22Rv1 (cell line): ENCODE results near the gene UACA.

Experiments
- ZFX ChIP-seq: fragments of 450-650 bp; IDR thresholded peaks from 2 replicates; pipeline ENCODE4 v1.6.1; 2017; ENCODE audit warnings: antibody characterized with exemption, borderline replicate concordance
- TF ChIP-seq, protein P1 (sequence below): fragments of 450-650 bp; IDR thresholded peaks from 2 replicates; pipeline ENCODE4 v1.5.1; 2017; ENCODE audit warnings: mild to moderate bottlenecking

- TF ChIP-seq, protein P1, sequence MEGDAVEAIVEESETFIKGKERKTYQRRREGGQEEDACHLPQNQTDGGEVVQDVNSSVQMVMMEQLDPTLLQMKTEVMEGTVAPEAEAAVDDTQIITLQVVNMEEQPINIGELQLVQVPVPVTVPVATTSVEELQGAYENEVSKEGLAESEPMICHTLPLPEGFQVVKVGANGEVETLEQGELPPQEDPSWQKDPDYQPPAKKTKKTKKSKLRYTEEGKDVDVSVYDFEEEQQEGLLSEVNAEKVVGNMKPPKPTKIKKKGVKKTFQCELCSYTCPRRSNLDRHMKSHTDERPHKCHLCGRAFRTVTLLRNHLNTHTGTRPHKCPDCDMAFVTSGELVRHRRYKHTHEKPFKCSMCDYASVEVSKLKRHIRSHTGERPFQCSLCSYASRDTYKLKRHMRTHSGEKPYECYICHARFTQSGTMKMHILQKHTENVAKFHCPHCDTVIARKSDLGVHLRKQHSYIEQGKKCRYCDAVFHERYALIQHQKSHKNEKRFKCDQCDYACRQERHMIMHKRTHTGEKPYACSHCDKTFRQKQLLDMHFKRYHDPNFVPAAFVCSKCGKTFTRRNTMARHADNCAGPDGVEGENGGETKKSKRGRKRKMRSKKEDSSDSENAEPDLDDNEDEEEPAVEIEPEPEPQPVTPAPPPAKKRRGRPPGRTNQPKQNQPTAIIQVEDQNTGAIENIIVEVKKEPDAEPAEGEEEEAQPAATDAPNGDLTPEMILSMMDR, result no peak
- no peak for TF ChIP-seq ZFX
Observed at GRCh38 chr15:70652341-70652740, 111.0 kb downstream of the UACA start.
